H1 (cell line): Measurements from ENCODE around the gene SMARCA2. TPM values are rescaled to one million over a fixed set of nuclear protein-coding genes. Genes with fewer than 3 reads are reported as not detected.

Source experiments
- CHD7 ChIP-seq: fragments of 300-600 bp; sonication (generic); IDR thresholded peaks from 2 replicates; pipeline ENCODE4 v1.7.1; 2012; ENCODE audit warnings: low read length, moderate library complexity, mild to moderate bottlenecking, inconsistent platforms; ENCODE audit not compliant: insufficient replicate concordance
- polyA plus RNA-seq, 7 experiments: library from polyadenylated mRNA; depleted of rRNA in 3 of 7; stranded (reverse) in 5 of 7; unstranded in 2 of 7; fragments of >200 nt in 5 of 7; fragments of 200-250 nt in 2 of 7; gene quantifications; 1 replicate in 5 of 7; 2 replicates in 1 of 7; 4 replicates in 1 of 7; pipeline versions ENCODE4 v1.2.1 to v1.2.3, GENCODE V29; 2011 to 2013; ENCODE audit warnings: missing spikeins in 2 of 7, mixed read lengths in 2 of 7
- total RNA-seq: library from RNA; stranded (reverse); fragmentation: NEBNext Ultra II Directional; extraction: Animal tissue kit (Norgen Biotek cat#: 25700); gene quantifications from 2 replicates; pipeline ENCODE4 v1.2.1, GENCODE V29; 2021

SMARCA2 gene
- total and polyA plus RNA-seq, 2 of the 8 experiments (the other 6 are each of a cell fraction or from before 2014, with no cell fraction given) = 6.3 to 21.7 TPM

- no peak for TF ChIP-seq CHD7
- TF ChIP-seq, all 59 proteins: peak for 5
Measured at GRCh38 chr9:2116073-2116472, 100.9 kb downstream of the SMARCA2 start (continued).
